NK-92 (cell line): Measurements from ENCODE around the gene RITA1.

Experiments
- DNase-seq: peaks from one replicate; lab custom pipeline; 2025; ENCODE audit not compliant: unreplicated experiment; lab: John Stamatoyannopoulos, UW

RITA1 gene

GRCh38 chr12:113227686-113228391 is 42.3 kb downstream of the RITA1 start:
- no peak for DNase-seq

GRCh38 chr12:113228394-113229028 is 43.0 kb downstream of the RITA1 start:
- no peak for DNase-seq

GRCh38 chr12:113230315-113231234 is 45.1 kb downstream of the RITA1 start:
- DNase-seq: no peak

GRCh38 chr12:113231235-113232088 is 45.9 kb downstream of the RITA1 start:
- DNase-seq: no peak

GRCh38 chr12:113232089-113232839 is 46.7 kb downstream of the RITA1 start:
- DNase-seq: no peak

- DNase-seq: no peak
These were observed 47.5 kb downstream of the RITA1 start for GRCh38 chr12:113232840-113233585.

- no peak for DNase-seq
These were observed 48.4 kb downstream of the RITA1 start for GRCh38 chr12:113233967-113234366.

- DNase-seq: no peak
These were observed 49.0 kb downstream of the RITA1 start for GRCh38 chr12:113234483-113234882.

GRCh38 chr12:113235976-113236375 is 50.5 kb downstream of the RITA1 start:
- DNase-seq: no peak

GRCh38 chr12:113236539-113237399 is 51.2 kb downstream of the RITA1 start:
- DNase-seq: no peak

- no peak for DNase-seq
These were observed 52.2 kb downstream of the RITA1 start for GRCh38 chr12:113237748-113238147.

- DNase-seq: no peak
These were observed 52.8 kb downstream of the RITA1 start for GRCh38 chr12:113238309-113238708.

- no peak for DNase-seq
These were observed 53.8 kb downstream of the RITA1 start for GRCh38 chr12:113239288-113239771.

GRCh38 chr12:113239811-113240331 is 54.4 kb downstream of the RITA1 start:
- no peak for DNase-seq

- DNase-seq: no peak
These were observed 54.9 kb downstream of the RITA1 start for GRCh38 chr12:113240395-113240794.

GRCh38 chr12:113241191-113242025 is 55.9 kb downstream of the RITA1 start:
- no peak for DNase-seq
